Measurements from ENCODE around the gene HBE1. TPM values are rescaled to one million over a fixed set of nuclear protein-coding genes. Genes with fewer than 3 reads are reported as not detected.

The HBE1 gene
- total and polyA plus RNA-seq, 9 of the 15 experiments (the other 6 are each of a cell fraction or from before 2014, with no cell fraction given): 612 to 10,250 (median 2,181) TPM

DNA sequence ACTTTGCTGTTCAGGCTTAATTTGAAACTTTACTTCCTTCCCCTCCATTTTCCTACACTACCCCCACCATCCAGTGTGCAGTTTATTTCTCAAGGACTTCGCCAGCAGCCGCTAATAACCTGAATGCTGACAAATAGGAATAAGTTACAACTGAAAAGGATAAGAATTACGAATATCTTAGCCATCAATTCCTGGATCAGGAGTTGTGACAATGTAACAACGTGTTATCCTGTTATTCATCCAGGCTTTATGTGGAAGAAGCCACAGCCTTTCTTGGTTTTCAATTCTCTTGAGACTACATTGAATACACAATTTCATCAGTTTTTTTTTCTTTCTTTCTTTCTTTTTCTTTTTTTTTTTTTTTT, 25.9 kb downstream of the HBE1 start (continued):
- peak; percentile 74; the same call in 1 of the 2 replicates for TF ChIP-seq KLF10 (CRISPR knock-in tag; IDR thresholded peaks at IDR 0.05)
- peak; percentile 25; the same call in 1 of the 2 replicates for TF ChIP-seq ZFP1 (CRISPR knock-in tag; IDR thresholded peaks at IDR 0.05)
- TF ChIP-seq, protein P1, sequence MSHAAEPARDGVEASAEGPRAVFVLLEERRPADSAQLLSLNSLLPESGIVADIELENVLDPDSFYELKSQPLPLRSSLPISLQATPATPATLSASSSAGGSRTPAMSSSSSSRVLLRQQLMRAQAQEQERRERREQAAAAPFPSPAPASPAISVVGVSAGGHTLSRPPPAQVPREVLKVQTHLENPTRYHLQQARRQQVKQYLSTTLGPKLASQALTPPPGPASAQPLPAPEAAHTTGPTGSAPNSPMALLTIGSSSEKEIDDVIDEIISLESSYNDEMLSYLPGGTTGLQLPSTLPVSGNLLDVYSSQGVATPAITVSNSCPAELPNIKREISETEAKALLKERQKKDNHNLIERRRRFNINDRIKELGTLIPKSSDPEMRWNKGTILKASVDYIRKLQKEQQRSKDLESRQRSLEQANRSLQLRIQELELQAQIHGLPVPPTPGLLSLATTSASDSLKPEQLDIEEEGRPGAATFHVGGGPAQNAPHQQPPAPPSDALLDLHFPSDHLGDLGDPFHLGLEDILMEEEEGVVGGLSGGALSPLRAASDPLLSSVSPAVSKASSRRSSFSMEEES (CRISPR knock-in tag; IDR thresholded peaks at IDR 0.05): peak; percentile 12; the same call in 1 of the 2 replicates
- TF ChIP-seq ZFP30 (CRISPR knock-in tag; IDR thresholded peaks at IDR 0.05; ENCODE audit: borderline replicate concordance): peak; percentile 34; the same call in 1 of the 2 replicates
- TF ChIP-seq FOXA3 (CRISPR knock-in tag; conservative IDR thresholded peaks at IDR 0.05 in 1 of 2, IDR thresholded peaks at IDR 0.05 in 1 of 2): peak in 1 of 2 experiments; percentile 34; a peak in 2 of 4 replicates
- peak; percentile 86 for TF ChIP-seq ZNF436 (CRISPR knock-in tag; IDR thresholded peaks at IDR 0.05)
- TF ChIP-seq KAT8 (IDR thresholded peaks at IDR 0.05; ENCODE audit: low read depth): 0 out of 2 replicates have a peak, but pooled peaks have one; percentile 34
- TF ChIP-seq EP400 (IDR thresholded peaks at IDR 0.05): peak; percentile 3; the same call in 1 of the 2 replicates
- TF ChIP-seq ZNF717 (CRISPR knock-in tag; IDR thresholded peaks at IDR 0.05): no peak
- TF ChIP-seq YBX1 (IDR thresholded peaks at IDR 0.05): no peak
- 0 out of 2 replicates have a peak, but pooled peaks have one; percentile 16 for TF ChIP-seq ZNF174 (CRISPR knock-in tag; IDR thresholded peaks at IDR 0.05)
- TF ChIP-seq HNRNPLL (IDR thresholded peaks at IDR 0.05; ENCODE audit: low read depth, low read length, poor library complexity, severe bottlenecking): no peak
- TF ChIP-seq ZNF3 (CRISPR knock-in tag; IDR thresholded peaks at IDR 0.05): no peak
- TF ChIP-seq CHCHD3 (CRISPR knock-in tag; IDR thresholded peaks at IDR 0.05): peak; percentile 31; the same call in 1 of the 2 replicates
- TF ChIP-seq FOXP1 (CRISPR knock-in tag; IDR thresholded peaks at IDR 0.05): no peak
- peak; percentile 48 for TF ChIP-seq POLR2A (conservative IDR thresholded peaks at IDR 0.05)
- TF ChIP-seq GABPA (tag; conservative IDR thresholded peaks at IDR 0.05; ENCODE audit: low read depth): no peak
- TF ChIP-seq E2F3 (CRISPR knock-in tag; IDR thresholded peaks at IDR 0.05): no peak
- no peak for TF ChIP-seq RBM14 (IDR thresholded peaks at IDR 0.05; ENCODE audit: borderline replicate concordance, insufficient read depth, low read depth, low read length)
- TF ChIP-seq ZNF121 (CRISPR knock-in tag; conservative IDR thresholded peaks at IDR 0.05): no peak
- TF ChIP-seq EWSR1 (IDR thresholded peaks at IDR 0.05; ENCODE audit: borderline replicate concordance, low read depth, partially characterized antibody): peak; percentile 79
- no peak for TF ChIP-seq POLR2AphosphoS2 (IDR thresholded peaks at IDR 0.05; ENCODE audit: low read length)
- TF ChIP-seq, protein P2, sequence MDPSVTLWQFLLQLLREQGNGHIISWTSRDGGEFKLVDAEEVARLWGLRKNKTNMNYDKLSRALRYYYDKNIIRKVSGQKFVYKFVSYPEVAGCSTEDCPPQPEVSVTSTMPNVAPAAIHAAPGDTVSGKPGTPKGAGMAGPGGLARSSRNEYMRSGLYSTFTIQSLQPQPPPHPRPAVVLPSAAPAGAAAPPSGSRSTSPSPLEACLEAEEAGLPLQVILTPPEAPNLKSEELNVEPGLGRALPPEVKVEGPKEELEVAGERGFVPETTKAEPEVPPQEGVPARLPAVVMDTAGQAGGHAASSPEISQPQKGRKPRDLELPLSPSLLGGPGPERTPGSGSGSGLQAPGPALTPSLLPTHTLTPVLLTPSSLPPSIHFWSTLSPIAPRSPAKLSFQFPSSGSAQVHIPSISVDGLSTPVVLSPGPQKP (CRISPR knock-in tag; IDR thresholded peaks at IDR 0.05): no peak
- no peak for TF ChIP-seq BDP1 (IDR thresholded peaks at IDR 0.05; ENCODE audit: insufficient read depth, insufficient read length)
- TF ChIP-seq ZNF347 (CRISPR knock-in tag; IDR thresholded peaks at IDR 0.05; ENCODE audit: low read depth): no peak
- TF ChIP-seq PCBP2 (IDR thresholded peaks at IDR 0.05; ENCODE audit: low read depth, low read length, poor library complexity, severe bottlenecking): no peak
- no peak for TF ChIP-seq ZBTB1 (CRISPR knock-in tag; IDR thresholded peaks at IDR 0.05; ENCODE audit: borderline replicate concordance, low read depth)
- TF ChIP-seq SREBF1 (IDR thresholded peaks at IDR 0.05; ENCODE audit: borderline replicate concordance, low read depth, low read length): no peak

Measured in K562 (cell line).